GM12878 (cell line): ENCODE results near the gene PTPN21. TPM values are rescaled to one million over a fixed set of nuclear protein-coding genes. Genes with fewer than 3 reads are reported as not detected.

Experiments used
- ATAC-seq: fragments of 200-7000 bp; cut with Tn5 transposase; 3 replicates; pipeline ENCODE4 v1.9.1; 2020; ENCODE audit warnings: mild to moderate bottlenecking, moderate library complexity
- BruUV-seq: library from RNA; stranded (reverse); fragments of 400-500 nt; replicated peaks from 2 replicates; lab custom pipeline; 2021; lab: Mats Ljungman, UMichigan
- CTCF ChIA-PET: fragments of 300-600 bp; sonication (Branson Sonifier 250); formaldehyde crosslinking; extraction: SDS; loops from one replicate; lab custom pipeline; 2021; ENCODE audit warnings: inconsistent platforms; lab: Yijun Ruan, JAX
- POLR2A ChIA-PET: fragments of 350-600 bp; formaldehyde crosslinking; extraction: SDS; loops from one replicate; lab custom pipeline; 2021; ENCODE audit warnings: inconsistent platforms; lab: Charles Lee
- RAD21 ChIA-PET: fragments of 300-600 bp; sonication (Branson Sonifier 250); formaldehyde crosslinking; loops from one replicate; lab custom pipeline; 2023; ENCODE audit warnings: antibody characterized with exemption; ENCODE audit not compliant: unreplicated experiment; lab: Charles Lee
- SMC1A ChIA-PET: fragments of 300-600 bp; sonication (Branson Sonifier 250); formaldehyde crosslinking; loops from one replicate; lab custom pipeline; 2023; ENCODE audit not compliant: unreplicated experiment, uncharacterized antibody; lab: Charles Lee
- DNase-seq: peaks from one replicate; pipeline ENCODE4 v3.0.0-alpha.2; 2011; ENCODE audit warnings: low read depth, low spot score
- FAIRE-seq: peaks from 3 replicates; lab custom pipeline; 2011; peaks lifted over from hg19 to GRCh38; lab: Jason Lieb, UNC
- H2AFZ ChIP-seq: 2 replicates; pipeline ENCODE4 v1.6.0; 2011; ENCODE audit warnings: low read depth, low read length, control low read depth; ENCODE audit not compliant: control insufficient read depth
- H3K27ac ChIP-seq: 2 replicates; pipeline ENCODE4 v1.5.1; 2011; ENCODE audit warnings: control low read depth; ENCODE audit not compliant: control insufficient read depth, insufficient read depth
- H3K27me3 ChIP-seq, 2 experiments: replicated peaks in 1 of 2; 2 replicates each; pipeline versions ENCODE4 v1.6.0 to v1.6.1; 2011; ENCODE audit warnings: low read length in 1 of 2; ENCODE audit not compliant: control insufficient read depth in 2 of 2, insufficient read depth in 2 of 2
- H3K36me3 ChIP-seq, 2 experiments: 2 replicates each; pipeline ENCODE4 v1.5.1; 2011; ENCODE audit warnings: low read length in 1 of 2; ENCODE audit not compliant: control insufficient read depth in 2 of 2, insufficient read depth in 2 of 2
- H3K4me1 ChIP-seq: 2 replicates; pipeline ENCODE4 v1.6.1; 2011; ENCODE audit warnings: mild to moderate bottlenecking, low read length, moderate library complexity, mixed read lengths; ENCODE audit not compliant: control insufficient read depth, insufficient read depth
- H3K4me2 ChIP-seq: 2 replicates; pipeline ENCODE4 v1.6.0; 2011; ENCODE audit warnings: control low read depth; ENCODE audit not compliant: control insufficient read depth, insufficient read depth
- H3K4me3 ChIP-seq: fragments of 200-600 bp; sonication (generic); 2 replicates; pipeline ENCODE4 v1.5.1; 2016
- H3K79me2 ChIP-seq: 2 replicates; pipeline ENCODE4 v1.6.0; 2011; ENCODE audit warnings: low read length; ENCODE audit not compliant: control insufficient read depth, insufficient read depth
- H3K9ac ChIP-seq: 2 replicates; pipeline ENCODE4 v1.8.0; 2011; ENCODE audit warnings: low read length, control low read depth, mixed read lengths; ENCODE audit not compliant: control insufficient read depth, insufficient read depth
- H3K9me3 ChIP-seq: replicated peaks from 3 replicates; pipeline ENCODE4 v1.5.1; 2011; ENCODE audit warnings: mild to moderate bottlenecking, low read length; ENCODE audit not compliant: control insufficient read depth, insufficient read depth
- H4K20me1 ChIP-seq: 2 replicates; pipeline ENCODE4 v1.6.0; 2011; ENCODE audit not compliant: control insufficient read depth, insufficient read depth
- CBX3 ChIP-seq: fragments of 200-600 bp; sonication (generic); IDR thresholded peaks from 2 replicates; pipeline ENCODE4 v1.6.1; 2016; ENCODE audit warnings: low read depth, borderline replicate concordance
- MEF2B ChIP-seq: fragments of 450-650 bp; IDR thresholded peaks from 2 replicates; pipeline ENCODE4 v1.6.1; 2018; ENCODE audit warnings: mild to moderate bottlenecking, moderate library complexity; ENCODE audit not compliant: partially characterized antibody, poor library complexity, severe bottlenecking
- NFYA ChIP-seq: IDR thresholded peaks from 2 replicates; pipeline ENCODE4 v1.6.1; 2011; ENCODE audit warnings: low read depth, mild to moderate bottlenecking, low read length, improper control_type of control experiment, borderline replicate concordance
- NFYB ChIP-seq: IDR thresholded peaks from 2 replicates; pipeline ENCODE4 v1.6.1; 2011; ENCODE audit warnings: low read depth, mild to moderate bottlenecking, low read length, improper control_type of control experiment, moderate library complexity; ENCODE audit not compliant: insufficient read depth
- PAX5 ChIP-seq: IDR thresholded peaks from 2 replicates; pipeline ENCODE4 v1.6.1; 2011; ENCODE audit warnings: low read depth, low read length, borderline replicate concordance
- RFX5 ChIP-seq: IDR thresholded peaks from 2 replicates; pipeline ENCODE4 v1.6.1; 2011; ENCODE audit warnings: low read depth, low read length, improper control_type of control experiment
- SREBF1 ChIP-seq: IDR thresholded peaks from 2 replicates; pipeline ENCODE4 v1.6.1; 2012; ENCODE audit warnings: mild to moderate bottlenecking, low read length
- SREBF2 ChIP-seq: IDR thresholded peaks from 2 replicates; pipeline ENCODE4 v1.6.1; 2012; ENCODE audit warnings: mild to moderate bottlenecking, low read length
- TCF3 ChIP-seq: IDR thresholded peaks from 2 replicates; pipeline ENCODE4 v1.6.1; 2012; ENCODE audit warnings: low read depth, mild to moderate bottlenecking, low read length, borderline replicate concordance; ENCODE audit not compliant: insufficient read depth
- YY1 ChIP-seq: IDR thresholded peaks from 2 replicates; pipeline ENCODE4 v1.6.1; 2011; ENCODE audit warnings: low read depth, mild to moderate bottlenecking, low read length
- in situ Hi-C: fragments of 300-500 bp; cut with MboI; formaldehyde crosslinking; loops from 9 replicates; pipeline ENCODE4 v1.14.3; 2018; ENCODE audit warnings: mixed read lengths
- intact Hi-C: fragments of 100-400 bp; cut with micrococcal nuclease; formaldehyde crosslinking; loops from one replicate; pipeline ENCODE4 v1.14.2; 2022; ENCODE audit not compliant: unreplicated experiment
- polyA plus RNA-seq, 11 experiments: library from polyadenylated mRNA; depleted of rRNA in 4 of 11; unstranded in 6 of 11; stranded (reverse) in 5 of 11; fragments of >200 nt; fragmentation: Nextera tagmentation in 4 of 11; fragmentation: Illumina TruSeq in 1 of 11; extraction: Ambion mirVana in 4 of 11; extraction: Trizol in 1 of 11; gene quantifications; 1 replicate in 1 of 11; 2 replicates in 10 of 11; pipeline versions ENCODE4 v1.2.1 to v1.2.3, GENCODE V29; 2011 to 2016; ENCODE audit warnings: inconsistent platforms in 2 of 11, missing spikeins in 2 of 11, low read depth in 1 of 11
- total RNA-seq, 4 experiments: library from RNA; depleted of rRNA in 3 of 4; stranded (reverse); fragments of >200 nt in 3 of 4; fragmentation: Illumina TruSeq in 1 of 4; extraction: Trizol in 1 of 4; gene quantifications; 2 replicates each; pipeline versions ENCODE4 v1.2.1 to v1.2.3, GENCODE V29; 2013 to 2021
- TF ChIP-seq, protein P1 (sequence below): fragments of 450-650 bp; IDR thresholded peaks from 2 replicates; pipeline ENCODE4 v1.6.1; 2017; ENCODE audit warnings: antibody characterized with exemption, mild to moderate bottlenecking, moderate library complexity
- TF ChIP-seq, protein P2 (sequence below): fragments of 450-650 bp; IDR thresholded peaks from 2 replicates; pipeline ENCODE4 v1.6.1; 2018; ENCODE audit warnings: mild to moderate bottlenecking, low read depth, moderate library complexity; ENCODE audit not compliant: partially characterized antibody
- TF ChIP-seq, protein P3 (sequence below): fragments of 450-650 bp; IDR thresholded peaks from 2 replicates; pipeline ENCODE4 v1.6.1; 2017; ENCODE audit warnings: mild to moderate bottlenecking
- TF ChIP-seq, protein P4 (sequence below): fragments of 450-650 bp; IDR thresholded peaks from 2 replicates; pipeline ENCODE4 v1.6.1; 2018; ENCODE audit warnings: borderline replicate concordance, mild to moderate bottlenecking; ENCODE audit not compliant: partially characterized antibody

PTPN21 gene
- total and polyA plus RNA-seq, 10 of the 15 experiments (the other 5 are each of a cell fraction or from before 2014, with no cell fraction given): 0.01 to 0.23 (median 0.04) TPM; not detected in 3

DNA sequence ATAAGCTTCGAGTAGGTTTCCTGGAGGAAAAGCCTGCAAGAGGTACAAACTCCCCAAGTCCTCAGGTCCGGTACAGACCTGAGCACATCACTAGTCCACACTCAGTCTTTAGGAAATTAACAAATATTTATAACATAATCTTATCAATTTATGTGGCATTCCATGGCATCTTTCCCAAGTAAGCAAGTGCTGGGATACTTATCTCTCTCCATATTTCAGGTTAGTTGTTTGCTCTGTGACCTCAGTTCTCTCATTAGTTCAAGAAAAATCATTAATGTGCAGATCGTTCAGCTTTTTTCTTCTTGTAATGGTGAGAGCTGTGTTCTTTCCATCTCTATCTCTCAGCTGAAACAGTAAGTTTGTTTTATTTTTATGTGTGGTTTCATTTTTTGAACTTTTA is 134.6 kb downstream of the PTPN21 start (continued):
- TF ChIP-seq SREBF2: no peak
- TF ChIP-seq RFX5: no peak
- no peak for TF ChIP-seq PAX5

DNA sequence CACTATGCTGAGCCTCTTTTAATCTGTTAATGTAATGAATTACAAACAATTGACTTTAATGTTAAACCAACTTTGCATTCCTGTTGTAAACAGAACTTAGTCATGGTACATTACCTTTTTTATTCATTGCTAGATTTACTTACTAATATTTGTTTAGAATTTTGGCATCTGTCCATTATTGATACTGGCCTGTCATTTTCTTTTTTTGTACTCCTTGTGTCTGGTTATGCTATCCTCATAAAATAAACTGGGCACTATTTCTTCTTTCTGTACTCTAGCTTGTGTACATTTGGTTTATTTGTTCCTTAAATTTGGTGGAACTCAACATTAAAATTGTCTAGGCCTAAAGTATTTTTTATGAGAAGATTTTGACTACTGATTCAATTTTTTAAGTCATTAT is 137.2 kb downstream of the PTPN21 start:
- H3K27me3 ChIP-seq: no peaks in the 10 kb centered on the region
- no peak for ATAC-seq
- H3K27ac ChIP-seq: no peak overlapping the region
- no peaks in the 10 kb centered on the region for H3K79me2 ChIP-seq
- SMC1A ChIA-PET: no interaction called here
- RAD21 ChIA-PET: no interaction called here
- in situ Hi-C loops: no loop called here
- no peaks in the 10 kb centered on the region for H3K4me1 ChIP-seq
- no peaks in the 10 kb centered on the region for H4K20me1 ChIP-seq
- no peaks in the 10 kb centered on the region for H3K36me3 ChIP-seq
- H3K4me2 ChIP-seq: no peak overlapping the region
- H3K9me3 ChIP-seq: no peaks in the 10 kb centered on the region; the same call in 2 of the 3 replicates
- no peak overlapping the region for H3K4me3 ChIP-seq
- DNase-seq: no peak
- FAIRE-seq: peak; percentile 27
- no TSS peak for BruUV-seq
- H3K9ac ChIP-seq: no peak overlapping the region
- intact Hi-C loops: no loop called here
- POLR2A ChIA-PET: no interaction called here
- no peak overlapping the region for H2AFZ ChIP-seq
- CTCF ChIA-PET: no interaction called here
- TF ChIP-seq CBX3 (no peak), NFYA (no peak), SREBF1 (no peak), YY1 (no peak), MEF2B (no peak), NFYB (no peak), TCF3 (no peak)
- TF ChIP-seq, protein P1, sequence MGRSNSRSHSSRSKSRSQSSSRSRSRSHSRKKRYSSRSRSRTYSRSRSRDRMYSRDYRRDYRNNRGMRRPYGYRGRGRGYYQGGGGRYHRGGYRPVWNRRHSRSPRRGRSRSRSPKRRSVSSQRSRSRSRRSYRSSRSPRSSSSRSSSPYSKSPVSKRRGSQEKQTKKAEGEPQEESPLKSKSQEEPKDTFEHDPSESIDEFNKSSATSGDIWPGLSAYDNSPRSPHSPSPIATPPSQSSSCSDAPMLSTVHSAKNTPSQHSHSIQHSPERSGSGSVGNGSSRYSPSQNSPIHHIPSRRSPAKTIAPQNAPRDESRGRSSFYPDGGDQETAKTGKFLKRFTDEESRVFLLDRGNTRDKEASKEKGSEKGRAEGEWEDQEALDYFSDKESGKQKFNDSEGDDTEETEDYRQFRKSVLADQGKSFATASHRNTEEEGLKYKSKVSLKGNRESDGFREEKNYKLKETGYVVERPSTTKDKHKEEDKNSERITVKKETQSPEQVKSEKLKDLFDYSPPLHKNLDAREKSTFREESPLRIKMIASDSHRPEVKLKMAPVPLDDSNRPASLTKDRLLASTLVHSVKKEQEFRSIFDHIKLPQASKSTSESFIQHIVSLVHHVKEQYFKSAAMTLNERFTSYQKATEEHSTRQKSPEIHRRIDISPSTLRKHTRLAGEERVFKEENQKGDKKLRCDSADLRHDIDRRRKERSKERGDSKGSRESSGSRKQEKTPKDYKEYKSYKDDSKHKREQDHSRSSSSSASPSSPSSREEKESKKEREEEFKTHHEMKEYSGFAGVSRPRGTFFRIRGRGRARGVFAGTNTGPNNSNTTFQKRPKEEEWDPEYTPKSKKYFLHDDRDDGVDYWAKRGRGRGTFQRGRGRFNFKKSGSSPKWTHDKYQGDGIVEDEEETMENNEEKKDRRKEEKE: no peak
- TF ChIP-seq, protein P2, sequence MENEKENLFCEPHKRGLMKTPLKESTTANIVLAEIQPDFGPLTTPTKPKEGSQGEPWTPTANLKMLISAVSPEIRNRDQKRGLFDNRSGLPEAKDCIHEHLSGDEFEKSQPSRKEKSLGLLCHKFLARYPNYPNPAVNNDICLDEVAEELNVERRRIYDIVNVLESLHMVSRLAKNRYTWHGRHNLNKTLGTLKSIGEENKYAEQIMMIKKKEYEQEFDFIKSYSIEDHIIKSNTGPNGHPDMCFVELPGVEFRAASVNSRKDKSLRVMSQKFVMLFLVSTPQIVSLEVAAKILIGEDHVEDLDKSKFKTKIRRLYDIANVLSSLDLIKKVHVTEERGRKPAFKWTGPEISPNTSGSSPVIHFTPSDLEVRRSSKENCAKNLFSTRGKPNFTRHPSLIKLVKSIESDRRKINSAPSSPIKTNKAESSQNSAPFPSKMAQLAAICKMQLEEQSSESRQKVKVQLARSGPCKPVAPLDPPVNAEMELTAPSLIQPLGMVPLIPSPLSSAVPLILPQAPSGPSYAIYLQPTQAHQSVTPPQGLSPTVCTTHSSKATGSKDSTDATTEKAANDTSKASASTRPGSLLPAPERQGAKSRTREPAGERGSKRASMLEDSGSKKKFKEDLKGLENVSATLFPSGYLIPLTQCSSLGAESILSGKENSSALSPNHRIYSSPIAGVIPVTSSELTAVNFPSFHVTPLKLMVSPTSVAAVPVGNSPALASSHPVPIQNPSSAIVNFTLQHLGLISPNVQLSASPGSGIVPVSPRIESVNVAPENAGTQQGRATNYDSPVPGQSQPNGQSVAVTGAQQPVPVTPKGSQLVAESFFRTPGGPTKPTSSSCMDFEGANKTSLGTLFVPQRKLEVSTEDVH: no peak
- TF ChIP-seq, protein P3, sequence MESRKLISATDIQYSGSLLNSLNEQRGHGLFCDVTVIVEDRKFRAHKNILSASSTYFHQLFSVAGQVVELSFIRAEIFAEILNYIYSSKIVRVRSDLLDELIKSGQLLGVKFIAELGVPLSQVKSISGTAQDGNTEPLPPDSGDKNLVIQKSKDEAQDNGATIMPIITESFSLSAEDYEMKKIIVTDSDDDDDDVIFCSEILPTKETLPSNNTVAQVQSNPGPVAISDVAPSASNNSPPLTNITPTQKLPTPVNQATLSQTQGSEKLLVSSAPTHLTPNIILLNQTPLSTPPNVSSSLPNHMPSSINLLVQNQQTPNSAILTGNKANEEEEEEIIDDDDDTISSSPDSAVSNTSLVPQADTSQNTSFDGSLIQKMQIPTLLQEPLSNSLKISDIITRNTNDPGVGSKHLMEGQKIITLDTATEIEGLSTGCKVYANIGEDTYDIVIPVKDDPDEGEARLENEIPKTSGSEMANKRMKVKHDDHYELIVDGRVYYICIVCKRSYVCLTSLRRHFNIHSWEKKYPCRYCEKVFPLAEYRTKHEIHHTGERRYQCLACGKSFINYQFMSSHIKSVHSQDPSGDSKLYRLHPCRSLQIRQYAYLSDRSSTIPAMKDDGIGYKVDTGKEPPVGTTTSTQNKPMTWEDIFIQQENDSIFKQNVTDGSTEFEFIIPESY: no peak
- TF ChIP-seq, protein P4, sequence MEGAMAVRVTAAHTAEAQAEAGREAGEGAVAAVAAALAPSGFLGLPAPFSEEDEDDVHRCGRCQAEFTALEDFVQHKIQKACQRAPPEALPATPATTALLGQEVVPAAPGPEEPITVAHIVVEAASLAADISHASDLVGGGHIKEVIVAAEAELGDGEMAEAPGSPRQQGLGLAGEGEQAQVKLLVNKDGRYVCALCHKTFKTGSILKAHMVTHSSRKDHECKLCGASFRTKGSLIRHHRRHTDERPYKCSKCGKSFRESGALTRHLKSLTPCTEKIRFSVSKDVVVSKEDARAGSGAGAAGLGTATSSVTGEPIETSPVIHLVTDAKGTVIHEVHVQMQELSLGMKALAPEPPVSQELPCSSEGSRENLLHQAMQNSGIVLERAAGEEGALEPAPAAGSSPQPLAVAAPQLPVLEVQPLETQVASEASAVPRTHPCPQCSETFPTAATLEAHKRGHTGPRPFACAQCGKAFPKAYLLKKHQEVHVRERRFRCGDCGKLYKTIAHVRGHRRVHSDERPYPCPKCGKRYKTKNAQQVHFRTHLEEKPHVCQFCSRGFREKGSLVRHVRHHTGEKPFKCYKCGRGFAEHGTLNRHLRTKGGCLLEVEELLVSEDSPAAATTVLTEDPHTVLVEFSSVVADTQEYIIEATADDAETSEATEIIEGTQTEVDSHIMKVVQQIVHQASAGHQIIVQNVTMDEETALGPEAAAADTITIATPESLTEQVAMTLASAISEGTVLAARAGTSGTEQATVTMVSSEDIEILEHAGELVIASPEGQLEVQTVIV: no peak
